GM19328 (cell line): ENCODE results near the gene LINC01488.

ENCODE experiments used
- ATAC-seq: cut with Tn5 transposase; IDR thresholded peaks from one replicate; pipeline ENCODE4 v1.9.1; 2021; ENCODE audit warnings: mild to moderate bottlenecking, moderate library complexity; ENCODE audit not compliant: unreplicated experiment

The LINC01488 gene

DNA sequence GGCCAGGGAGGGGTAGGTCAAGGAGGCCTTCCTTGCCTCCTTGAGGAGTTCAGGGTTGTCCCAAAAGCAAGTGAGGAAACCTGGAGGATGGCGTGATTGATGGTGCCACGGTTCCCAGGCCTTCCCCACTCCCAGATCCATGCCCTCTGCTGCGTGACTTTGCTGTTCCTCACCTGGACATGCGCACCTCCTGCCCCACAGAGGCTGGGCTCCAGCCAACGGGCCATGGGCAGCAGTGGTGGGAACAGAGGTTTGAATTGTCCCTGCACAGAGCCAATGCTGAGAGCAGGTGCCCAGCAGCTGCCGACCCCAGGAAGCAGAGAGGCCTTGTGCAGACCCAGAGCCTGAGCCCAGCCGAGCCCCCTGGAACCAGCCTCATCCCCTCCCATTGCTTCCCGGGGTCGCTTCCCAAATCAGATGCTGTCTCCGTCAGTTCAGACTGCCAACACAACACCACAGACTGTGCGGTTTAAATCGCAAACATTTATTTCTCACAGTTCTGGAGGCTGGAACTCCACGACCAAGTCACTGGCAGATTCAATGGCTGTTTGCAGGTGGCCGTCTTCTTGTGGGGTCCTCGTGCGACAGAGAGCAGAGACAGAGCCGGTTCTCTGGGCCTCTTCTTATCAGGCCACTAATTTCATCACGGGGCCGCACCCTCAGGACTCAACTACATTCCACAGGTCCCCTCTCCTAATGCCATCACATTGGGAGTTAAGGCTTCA, 6.2 kb upstream of the LINC01488 start:
- ATAC-seq = no peak

GRCh38 chr11:69475866-69476471, 5.5 kb upstream of the LINC01488 start:
- ATAC-seq = no peak

- no peak for ATAC-seq
These were observed 4.9 kb upstream of the LINC01488 start for GRCh38 chr11:69476509-69476961.

- ATAC-seq = no peak
These were observed 4.4 kb upstream of the LINC01488 start for GRCh38 chr11:69477086-69477485.

- ATAC-seq = no peak
These were observed 1.7 kb upstream of the LINC01488 start for GRCh38 chr11:69479591-69480271.

DNA sequence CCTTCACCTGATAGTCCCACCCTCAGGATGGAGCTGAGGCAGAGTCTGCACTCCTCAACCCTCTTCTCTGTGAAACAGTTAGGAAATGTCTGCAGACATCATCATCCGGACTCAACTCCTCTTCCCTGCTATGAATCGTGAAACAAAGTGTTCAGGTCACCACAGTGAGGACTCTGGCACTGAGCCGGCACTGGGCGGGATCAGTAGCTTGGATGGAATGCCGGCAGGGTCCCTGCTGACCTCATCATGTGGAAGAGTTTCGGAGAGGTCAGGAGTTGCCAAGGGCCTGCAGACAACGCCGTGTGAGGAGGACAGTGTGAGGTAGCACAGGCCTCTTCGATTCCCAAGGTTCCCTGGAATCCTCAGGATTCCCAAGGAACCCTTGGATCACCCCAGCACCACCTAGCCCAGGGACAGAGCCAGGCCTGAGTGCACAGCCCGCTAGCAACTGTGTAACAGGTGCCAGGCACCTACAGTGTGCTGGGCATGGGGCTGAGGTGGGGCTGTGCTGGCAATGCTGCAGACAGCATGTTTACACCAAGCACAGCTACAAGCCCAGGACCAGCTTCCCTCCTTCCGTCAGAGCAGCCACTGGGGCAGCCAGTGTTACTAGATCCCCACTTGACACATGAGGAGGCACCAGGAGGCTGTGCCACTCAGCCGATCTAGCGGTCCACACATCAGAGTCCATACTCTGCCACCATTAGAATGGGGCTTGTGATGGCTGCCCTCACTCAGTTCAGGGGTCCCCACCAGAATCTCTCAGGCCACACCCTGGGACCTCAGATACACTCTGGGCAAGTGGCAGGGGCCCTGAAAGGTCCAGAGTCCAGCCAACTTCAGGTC, 693 bp upstream of the LINC01488 start:
- ATAC-seq = no peak

DNA sequence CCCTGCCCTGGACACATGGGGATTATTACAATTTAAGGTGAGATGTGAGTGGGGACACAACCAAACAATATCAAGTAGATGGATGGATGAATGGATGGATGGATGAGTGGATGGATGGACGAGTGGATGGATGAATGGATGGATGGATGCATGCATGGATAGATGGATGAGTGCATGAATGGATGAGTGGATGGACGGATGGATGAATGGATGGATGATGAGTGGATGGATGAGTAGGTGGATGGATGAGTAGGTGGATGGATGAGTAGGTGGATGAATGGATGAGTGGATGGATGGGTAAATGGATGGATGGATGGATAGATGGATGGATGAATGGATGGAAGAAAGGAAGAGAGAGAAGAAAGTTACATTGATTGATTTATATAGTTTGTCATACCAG, 859 bp downstream of the LINC01488 start:
- ATAC-seq = no peak

DNA sequence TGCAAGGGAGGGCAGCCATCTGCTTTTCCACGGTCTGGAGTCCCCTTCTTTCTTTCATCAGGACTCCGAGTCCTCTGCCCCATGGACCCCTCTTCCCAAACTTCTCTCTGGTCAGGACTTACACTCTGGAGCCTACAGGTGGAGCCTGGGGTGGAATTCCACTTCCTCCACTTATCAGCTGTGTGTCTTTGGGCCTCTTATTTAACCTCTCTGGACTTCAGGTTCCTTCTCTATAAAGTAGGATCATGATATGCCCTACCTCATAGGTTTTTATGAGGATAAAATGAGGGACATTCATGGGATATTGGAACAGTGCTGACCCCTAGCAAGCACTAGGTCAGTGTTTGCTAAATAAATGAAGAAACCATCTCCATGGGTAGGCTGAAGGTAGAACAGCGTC, 1.7 kb downstream of the LINC01488 start:
- ATAC-seq = no peak

DNA sequence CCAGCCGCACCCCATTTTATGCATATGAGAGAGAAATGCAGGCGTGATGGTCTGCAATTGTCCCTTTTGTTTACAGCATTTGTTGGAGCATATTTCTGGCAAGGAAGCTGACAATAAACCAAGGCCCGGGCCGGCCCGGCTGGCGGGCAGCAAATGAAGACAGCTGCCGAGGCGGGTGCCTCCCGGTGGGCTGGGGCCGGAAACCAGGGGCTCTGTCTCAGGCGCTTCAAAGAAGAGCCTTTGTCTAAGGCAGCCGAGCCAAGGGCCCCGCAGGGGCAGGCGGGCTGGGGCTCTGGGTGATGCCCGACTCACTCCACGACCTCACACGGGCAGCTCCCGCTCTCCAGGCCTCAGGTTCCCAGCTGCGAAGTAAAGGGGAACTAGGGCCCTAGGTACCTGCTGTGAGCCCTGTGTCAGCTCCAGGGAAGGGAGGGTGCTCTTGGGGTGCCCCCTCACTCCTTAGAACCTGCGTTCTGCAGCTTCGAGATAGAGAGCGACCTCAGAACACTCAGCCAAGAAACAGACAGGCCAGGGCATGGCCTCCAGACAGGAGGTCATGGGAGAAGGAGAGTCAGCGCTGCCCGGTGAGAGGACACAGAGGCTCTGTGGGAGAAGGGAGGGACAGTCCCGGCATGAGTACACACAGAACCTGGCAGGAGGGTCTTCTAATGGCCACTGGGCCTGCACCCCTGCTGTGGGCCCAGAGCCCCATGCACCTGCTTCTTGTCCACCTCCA, 2.4 kb downstream of the LINC01488 start:
- ATAC-seq = no peak

DNA sequence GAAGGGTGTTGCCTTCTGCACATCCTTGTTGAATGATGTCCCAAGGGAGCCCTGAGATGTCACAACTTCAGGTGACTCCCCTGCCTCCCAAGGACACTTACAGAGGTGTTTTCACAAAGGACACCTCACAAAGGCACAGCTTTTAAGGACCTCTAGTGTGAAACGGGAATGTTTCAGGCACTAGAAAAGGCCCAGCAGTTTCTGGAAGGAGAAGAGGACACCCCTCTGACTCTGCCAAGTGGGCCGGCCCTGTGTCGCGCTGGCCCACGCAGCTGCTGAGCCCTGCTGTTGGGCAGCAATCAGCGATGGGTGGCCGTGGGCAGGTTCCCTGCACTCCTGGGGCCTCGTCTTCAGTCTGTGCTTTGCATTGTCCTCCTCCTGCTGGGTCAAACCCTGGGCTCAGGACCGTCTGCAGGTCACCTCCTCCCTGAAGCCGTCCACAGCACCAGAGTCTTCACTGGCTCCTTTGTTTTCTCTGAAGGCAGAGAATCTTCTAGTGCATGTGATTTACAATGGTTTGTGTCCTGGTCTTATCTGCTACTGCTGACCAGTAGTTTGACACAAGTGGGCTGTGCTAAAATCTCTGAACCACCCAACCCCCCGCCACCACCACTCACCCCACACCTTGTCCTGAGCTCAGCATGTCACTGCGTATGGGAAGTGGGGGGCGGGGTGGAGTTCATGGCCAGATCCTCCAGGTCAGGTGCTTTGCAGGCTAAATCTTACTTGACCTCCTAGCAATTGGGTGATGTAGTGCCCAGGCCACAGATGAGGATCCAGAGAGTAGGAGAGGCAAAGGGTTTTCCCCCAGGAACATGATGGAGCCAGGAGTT, 3.2 kb downstream of the LINC01488 start:
- ATAC-seq = no peak

DNA sequence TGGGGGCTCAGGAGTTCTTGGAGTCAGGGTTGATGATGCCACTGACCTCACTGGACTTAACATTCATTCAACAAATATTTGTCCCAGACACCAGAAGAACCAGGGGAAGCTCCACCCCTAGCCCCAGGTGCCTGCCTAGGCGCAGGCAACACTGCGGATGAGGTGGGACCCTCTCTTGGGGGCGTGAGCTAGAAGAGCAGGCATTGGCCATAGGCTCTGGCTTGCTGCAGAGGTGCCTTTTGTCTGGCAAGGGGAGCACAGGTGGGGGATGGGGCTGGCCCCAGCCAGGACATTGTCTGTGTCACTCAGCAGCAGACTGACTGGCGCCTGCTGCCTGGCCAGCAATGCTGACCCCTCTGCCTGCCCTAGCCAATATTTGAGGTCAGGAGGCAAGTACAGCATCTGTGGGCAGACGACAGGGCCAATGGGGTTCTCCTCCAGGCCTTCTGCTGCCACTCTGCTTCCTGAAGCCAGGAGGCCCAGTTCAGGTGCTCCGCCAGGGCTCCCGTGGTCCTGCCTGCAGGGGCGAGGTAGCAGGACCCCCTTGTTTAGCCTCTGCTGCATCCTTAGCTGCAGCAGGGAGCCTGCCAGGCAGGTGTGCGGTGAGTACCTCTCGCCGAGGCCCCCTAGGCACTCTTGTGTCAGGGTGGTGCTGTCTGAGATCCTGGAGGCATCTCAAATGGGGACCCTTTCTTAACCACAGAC, 4.0 kb downstream of the LINC01488 start:
- ATAC-seq = no peak

- ATAC-seq = no peak
These were observed 4.8 kb downstream of the LINC01488 start for GRCh38 chr11:69486056-69486772.

- no peak for ATAC-seq
These were observed 5.4 kb downstream of the LINC01488 start for GRCh38 chr11:69486773-69487291.

- ATAC-seq = no peak
These were observed 5.9 kb downstream of the LINC01488 start for GRCh38 chr11:69487391-69487790.

DNA sequence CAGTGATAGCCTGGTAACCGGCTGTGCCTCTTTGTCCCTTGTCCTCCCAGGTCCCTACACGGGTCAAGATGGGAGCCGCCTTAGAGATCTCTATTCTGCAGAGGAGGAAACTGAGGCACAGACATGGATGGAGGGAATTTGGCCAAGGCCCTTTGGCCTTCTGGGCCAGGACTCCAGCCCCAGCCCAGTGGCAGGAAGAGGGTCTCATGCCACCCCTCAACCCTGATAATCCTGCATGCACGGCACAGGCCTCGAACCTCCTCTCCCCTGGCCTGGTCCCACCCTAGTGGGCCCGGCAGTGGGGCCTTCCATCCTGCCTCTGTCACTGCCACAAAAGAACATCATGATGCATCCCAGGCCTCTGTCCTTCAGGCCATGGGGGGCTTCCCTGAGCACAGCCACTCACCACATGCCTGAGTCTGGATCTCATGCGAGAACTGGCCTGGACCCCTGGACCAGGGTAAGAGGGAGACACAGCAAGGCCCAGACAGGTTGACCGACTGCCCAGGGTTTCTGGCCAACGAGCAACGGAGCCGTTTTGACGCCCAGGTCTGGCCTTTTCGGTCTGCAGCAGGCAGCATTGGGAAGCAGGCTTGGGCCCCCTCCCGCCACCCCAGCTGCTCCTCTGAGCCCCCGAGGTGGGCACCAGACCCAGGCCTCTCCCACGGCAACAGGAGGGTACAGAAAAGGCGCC, 6.5 kb downstream of the LINC01488 start:
- no peak for ATAC-seq

DNA sequence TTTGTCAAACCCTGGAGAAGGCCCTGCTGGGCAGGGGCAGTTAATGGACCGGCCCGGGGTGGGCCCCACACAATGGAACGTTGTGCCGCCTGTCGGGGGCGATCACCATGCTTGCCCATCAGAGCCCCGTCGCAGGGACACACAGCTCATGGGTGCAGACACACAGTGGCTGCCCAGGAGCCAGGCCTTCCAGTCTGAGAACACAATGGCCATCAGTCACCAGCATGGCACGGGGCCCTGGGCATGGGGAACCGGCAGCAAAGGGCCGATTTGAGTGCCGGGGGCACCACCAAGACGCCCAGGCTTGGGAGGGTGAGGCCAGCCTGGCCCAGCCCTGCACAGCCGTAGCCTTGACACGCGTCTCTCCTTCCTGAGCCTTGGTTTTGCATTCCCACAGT, 7.1 kb downstream of the LINC01488 start:
- ATAC-seq = no peak

- no peak for ATAC-seq
These were observed 7.7 kb downstream of the LINC01488 start for GRCh38 chr11:69489031-69489745.
